ENCODE data around the gene EEF1A2.

The EEF1A2 gene

GRCh38 chr20:63492982-63493381, 5.9 kb downstream of the EEF1A2 start:
- no peak overlapping the region for H3K4me3 ChIP-seq (ENCODE audit: low read depth, low read length)
- TF ChIP-seq CTCF (IDR thresholded peaks at IDR 0.05; ENCODE audit: low read depth, low read length): no peak
- in situ Hi-C loops (cut with HindIII; ENCODE audit: low sequenced_read_pairs): no loop called here
- no peak for DNase-seq (ENCODE audit: low read depth, low spot score)

- DNase-seq (ENCODE audit: low read depth, low spot score): no peak
- in situ Hi-C loops (cut with HindIII; ENCODE audit: low sequenced_read_pairs): no loop called here
- no peak for TF ChIP-seq CTCF (IDR thresholded peaks at IDR 0.05; ENCODE audit: low read depth, low read length)
- no peak overlapping the region for H3K4me3 ChIP-seq (ENCODE audit: low read depth, low read length)
These were observed 6.4 kb downstream of the EEF1A2 start for GRCh38 chr20:63492518-63492917.

GRCh38 chr20:63491635-63492230, 7.2 kb downstream of the EEF1A2 start:
- in situ Hi-C loops (cut with HindIII; ENCODE audit: low sequenced_read_pairs): no loop called here
- DNase-seq (ENCODE audit: low read depth, low spot score): no peak
- H3K4me3 ChIP-seq (ENCODE audit: low read depth, low read length): no peak overlapping the region
- no peak for TF ChIP-seq CTCF (IDR thresholded peaks at IDR 0.05; ENCODE audit: low read depth, low read length)

- TF ChIP-seq CTCF (IDR thresholded peaks at IDR 0.05; ENCODE audit: low read depth, low read length): no peak
- no peak for DNase-seq (ENCODE audit: low read depth, low spot score)
- H3K4me3 ChIP-seq (ENCODE audit: low read depth, low read length): no peak overlapping the region
- in situ Hi-C loops (cut with HindIII; ENCODE audit: low sequenced_read_pairs): no loop called here
These were observed 7.8 kb downstream of the EEF1A2 start for GRCh38 chr20:63491078-63491477.

- in situ Hi-C loops (cut with HindIII; ENCODE audit: low sequenced_read_pairs): no loop called here
- TF ChIP-seq CTCF (IDR thresholded peaks at IDR 0.05; ENCODE audit: low read depth, low read length): no peak
- no peak overlapping the region for H3K4me3 ChIP-seq (ENCODE audit: low read depth, low read length)
- no peak for DNase-seq (ENCODE audit: low read depth, low spot score)
These were observed 8.5 kb downstream of the EEF1A2 start for GRCh38 chr20:63490416-63490815.

- DNase-seq (ENCODE audit: low read depth, low spot score): no peak
- no peak for TF ChIP-seq CTCF (IDR thresholded peaks at IDR 0.05; ENCODE audit: low read depth, low read length)
- no peak overlapping the region for H3K4me3 ChIP-seq (ENCODE audit: low read depth, low read length)
- in situ Hi-C loops (cut with HindIII; ENCODE audit: low sequenced_read_pairs): no loop called here
These were observed 10.3 kb downstream of the EEF1A2 start for GRCh38 chr20:63488315-63489251.
